Stimulated activated CD4-positive, alpha-beta T cell treated with anti-CD3 and anti-CD28 coated beads, Interleukin-2, amount 100 ng/mL, for 48 hours (primary cell): Measurements from ENCODE around the gene SNCAIP.

Experiments used
- DNase-seq, 2 donors: peaks; one replicate each; pipeline ENCODE4 v3.0.0-alpha.2; 2020

SNCAIP gene

DNA sequence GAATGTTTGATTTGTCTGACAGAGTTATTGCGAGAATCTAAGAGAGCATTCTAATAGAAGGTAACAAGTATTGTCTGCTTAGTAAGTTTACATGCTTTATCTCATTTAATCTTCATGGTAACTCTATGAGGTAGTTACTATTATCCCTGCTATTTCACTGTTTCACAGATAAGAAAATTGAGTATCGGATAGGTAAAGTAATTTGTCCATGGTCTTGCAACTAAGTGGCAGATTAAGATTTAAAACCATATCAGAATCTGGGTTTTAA is 118.2 kb downstream of the SNCAIP start:
- DNase-seq: no peak

DNA sequence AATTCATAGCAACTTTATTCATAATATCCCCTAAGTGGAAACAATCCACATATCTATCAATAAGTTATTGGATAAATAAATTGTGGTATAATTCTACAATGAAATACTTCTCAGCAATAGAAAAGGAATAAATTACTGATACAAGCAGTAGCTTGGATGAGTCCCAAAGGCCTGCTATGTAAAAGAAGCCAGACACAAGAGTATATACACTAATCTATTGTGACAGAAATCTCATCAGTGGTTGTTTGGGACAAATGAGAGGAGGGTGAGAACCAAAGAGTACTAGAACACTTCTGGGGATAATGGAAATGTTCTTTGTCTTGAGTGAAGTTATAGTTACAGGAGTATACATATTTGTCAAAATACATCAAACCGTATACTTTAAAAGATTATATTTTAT is 119.3 kb downstream of the SNCAIP start:
- DNase-seq: no peak

DNA sequence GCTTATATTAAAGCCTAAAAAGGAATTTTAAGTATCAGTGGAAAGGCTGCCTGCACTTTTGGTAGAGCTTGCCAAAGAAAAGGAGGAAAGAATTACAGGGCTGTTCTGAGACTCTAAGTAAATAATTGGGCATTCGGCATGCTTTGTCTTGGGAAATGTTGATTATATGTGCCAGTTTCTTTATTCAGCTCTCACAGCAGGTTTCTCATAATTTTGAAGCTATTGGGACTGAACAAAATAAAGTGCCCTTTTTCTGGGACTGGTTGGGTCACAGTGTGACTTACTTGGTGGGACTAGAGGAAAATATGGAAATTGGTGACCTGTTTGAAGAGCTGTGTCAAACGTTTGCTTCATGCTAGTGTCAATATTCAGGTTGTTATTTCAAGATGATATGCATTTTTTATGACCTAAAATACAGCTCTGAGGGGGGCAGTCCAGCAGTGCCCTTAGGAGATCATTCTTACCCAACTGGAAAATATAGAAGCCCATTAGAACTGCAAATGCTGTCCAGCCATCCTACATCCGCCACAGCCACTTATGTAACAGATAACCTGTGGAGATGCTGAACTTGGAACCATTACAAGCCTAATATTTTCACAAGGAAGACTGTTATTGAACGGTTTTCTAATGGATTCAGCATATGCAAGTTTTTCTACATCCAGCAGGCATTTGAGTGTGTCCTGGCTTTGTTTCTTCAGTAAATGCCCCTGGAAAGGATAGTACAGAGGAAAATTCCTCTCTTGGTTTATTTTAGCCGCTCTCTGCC is 122.4 kb downstream of the SNCAIP start:
- no peak for DNase-seq

DNA sequence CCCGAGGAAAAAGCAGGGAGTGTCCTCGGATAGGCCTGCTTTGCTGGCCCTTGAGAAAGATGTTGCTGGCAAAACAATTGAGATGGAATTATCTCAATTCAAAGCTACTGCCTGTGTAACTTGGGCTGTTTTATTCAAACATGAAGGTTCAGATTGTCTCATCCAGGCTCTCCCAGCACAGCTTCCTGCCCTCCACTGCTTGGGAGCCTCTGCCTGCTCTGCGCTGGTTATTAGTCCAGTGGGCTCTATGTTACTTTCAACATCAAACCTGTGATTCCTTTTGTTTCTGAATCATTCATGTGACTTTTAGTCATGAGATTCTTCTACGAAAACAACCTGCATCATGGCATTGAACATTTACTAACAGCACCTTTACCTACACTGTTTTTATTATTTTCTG is 123.2 kb downstream of the SNCAIP start:
- no peak for DNase-seq

DNA sequence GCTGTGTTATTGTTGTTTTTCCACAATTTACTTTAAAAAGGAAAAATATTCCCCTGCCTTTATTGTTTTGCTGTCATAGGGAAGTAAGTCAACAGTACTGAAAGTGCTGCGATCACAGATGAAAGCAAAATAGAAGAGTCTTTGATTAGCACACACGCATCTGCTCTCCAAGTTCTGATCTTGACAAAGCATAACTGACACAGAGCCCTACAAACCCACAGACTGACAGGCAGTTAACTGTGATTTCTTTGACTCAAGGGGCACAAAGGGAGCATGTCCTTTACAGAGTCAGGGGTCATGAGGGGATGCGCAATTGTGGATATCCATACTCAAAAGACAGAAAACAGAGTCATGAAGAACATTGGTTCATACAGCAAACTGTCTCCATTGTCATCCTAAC is 123.7 kb downstream of the SNCAIP start:
- DNase-seq: no peak

DNA sequence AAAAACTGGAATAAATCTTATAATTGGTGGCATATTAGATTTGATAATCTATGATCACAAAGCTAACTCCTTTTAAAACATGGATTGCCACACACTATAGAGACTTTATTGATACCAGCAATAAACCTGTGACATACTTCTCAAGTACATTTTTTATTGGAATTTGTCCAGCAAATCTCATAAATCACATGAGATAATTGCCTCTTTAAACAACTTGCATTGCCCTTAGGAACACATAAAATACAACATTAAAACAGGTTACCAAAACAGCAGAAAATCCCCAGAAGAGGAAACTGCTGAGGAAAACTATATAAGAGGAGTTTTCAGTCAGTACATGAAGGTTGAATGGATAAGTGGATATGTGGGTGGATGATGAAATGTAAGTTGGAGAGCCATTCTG is 124.6 kb downstream of the SNCAIP start:
- DNase-seq: no peak

DNA sequence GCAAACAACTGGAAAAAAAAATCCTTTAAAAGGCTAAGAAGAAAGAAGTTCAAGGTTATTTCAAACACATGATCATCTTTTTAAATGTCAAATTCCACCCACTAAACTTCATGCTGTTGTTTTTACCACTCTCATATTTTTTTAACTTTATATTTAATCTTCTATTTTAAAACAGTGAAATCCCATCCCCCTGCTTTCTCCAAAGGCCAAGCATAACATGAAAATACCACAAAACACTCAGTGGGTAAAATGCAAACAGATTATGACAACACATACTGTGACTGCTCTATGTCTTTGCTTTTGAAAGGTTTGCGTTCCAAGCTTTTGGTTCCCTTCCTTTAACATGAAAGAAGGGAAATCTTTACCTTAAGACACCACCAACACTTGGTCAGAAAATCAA is 127.6 kb downstream of the SNCAIP start:
- DNase-seq: no peak

DNA sequence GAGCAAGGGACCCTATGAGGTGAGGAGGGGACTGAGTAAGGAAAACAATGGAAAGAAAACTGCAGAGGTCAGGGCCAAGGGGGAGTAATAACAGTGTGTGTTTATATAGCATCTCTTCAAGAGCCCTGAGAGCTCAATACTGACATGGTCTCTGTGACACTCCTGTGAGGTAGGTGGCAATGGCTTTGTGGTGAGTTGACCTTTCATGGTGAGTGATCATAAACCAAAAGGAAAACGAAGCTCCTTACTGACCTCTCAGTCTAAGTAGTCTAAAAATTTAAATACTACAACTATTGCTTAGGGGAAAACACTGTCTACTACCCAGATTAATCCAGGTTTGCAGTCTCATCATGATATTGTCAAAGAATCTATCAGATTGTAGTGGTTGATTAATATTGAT is 130.9 kb downstream of the SNCAIP start:
- DNase-seq: no peak

DNA sequence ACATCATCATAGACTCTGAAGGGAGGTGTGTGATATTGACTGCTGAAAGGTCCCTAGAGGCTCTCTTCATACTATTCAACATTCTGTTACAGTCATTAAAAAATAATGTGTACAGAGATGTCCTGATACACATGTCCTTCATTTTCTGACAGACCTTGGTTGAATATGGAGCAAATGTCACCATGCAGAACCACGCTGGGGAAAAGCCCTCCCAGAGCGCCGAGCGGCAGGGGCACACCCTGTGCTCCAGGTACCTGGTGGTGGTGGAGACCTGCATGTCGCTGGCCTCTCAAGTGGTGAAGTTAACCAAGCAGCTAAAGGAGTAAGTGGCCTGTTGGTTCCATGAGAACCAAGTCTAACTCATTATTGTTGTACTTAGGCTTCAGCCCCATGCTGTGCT is 132.4 kb downstream of the SNCAIP start:
- DNase-seq: no peak

DNA sequence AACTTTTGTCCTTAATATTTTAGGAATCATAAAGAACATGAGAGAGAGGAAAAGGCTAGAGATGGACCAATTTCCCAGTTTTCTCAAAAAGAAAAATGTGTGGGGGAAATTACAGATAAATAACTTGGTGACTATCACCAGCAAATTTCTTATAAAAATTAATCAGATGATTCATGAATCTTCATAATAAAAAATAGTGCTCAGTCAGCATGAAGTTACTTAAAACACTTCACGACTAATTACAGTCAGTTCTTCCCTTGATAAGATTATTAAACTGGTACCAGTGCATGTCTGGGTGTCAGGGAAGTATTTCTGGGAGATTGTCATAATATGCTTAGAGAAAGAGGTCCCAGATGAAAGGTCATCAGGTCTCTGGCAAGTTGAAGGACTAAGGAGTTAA is 133.0 kb downstream of the SNCAIP start:
- DNase-seq: no peak

DNA sequence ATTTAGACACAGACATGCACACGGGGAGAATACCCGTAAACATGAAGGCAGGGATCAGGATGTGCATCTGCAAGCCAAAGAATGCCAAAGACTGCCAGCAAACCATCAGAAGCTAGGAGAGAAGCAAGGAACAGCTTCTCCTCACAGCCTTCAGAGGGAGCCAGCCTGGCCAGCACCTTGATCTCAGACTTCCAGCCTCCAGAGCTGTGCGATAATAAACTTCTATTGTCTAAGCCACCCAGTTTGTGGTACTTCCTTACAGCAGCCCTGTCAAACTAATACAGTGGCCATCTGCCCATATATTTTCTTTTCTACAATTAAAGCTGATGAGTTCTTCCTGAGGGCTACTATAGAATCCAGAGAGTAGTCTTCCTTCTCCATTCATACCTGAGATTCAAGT is 135.0 kb downstream of the SNCAIP start:
- DNase-seq: no peak

DNA sequence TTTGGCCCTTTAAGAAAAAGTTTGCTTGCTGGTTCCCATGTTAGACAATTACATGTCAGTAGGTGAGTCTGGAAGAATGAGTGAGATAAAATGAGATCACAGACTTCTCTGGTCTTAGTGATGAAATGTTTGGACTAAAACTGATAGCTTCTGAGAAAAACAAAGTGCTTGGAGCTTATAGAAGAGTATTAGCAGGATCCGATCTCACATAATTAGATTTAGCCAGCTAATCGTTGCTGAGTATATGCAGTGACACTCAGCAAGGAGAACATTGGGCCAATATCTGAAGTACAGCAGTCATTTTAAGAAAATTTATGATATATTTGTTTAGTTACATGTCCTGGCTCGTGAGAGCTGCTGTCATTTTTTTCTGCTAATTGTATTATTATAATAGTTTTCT is 135.8 kb downstream of the SNCAIP start:
- no peak for DNase-seq

DNA sequence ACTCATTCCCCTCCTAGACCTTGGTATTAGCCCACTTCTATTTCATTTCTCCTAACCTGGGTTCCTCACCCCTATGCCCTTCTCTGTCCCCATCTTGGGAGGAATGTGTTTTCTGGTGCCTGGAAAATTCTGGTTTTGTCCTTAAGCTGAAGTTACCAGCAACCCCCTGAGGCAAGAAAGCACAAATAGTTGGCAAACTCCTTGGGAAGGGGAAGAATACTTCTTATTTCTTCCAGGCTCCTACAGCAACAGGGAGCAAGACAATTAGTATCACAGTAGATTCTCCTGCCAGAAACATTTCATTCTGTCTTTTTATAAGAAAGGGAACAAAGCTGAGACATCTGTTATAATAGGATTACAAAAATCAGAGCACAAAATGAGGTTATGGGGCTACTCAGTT is 142.5 kb downstream of the SNCAIP start:
- no peak for DNase-seq

DNA sequence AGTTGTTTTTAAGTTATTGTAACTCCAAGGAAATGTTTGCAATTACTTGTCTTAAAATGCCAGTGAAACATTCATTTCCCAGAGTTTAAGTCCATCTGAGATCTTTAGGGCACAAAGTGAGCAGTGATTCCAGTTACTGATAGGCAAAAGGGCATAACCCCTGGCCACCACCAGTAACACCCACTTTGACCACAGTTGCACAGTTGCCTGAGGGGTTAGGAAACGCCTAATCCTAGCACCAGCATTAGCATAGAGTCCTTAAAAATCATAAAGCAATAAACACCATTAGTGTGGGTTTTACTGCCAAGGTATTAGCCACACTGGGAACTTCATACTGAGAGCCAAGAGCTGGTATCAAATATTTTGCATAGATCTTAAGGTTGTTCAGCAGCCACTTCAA is 143.9 kb downstream of the SNCAIP start:
- no peak for DNase-seq

DNA sequence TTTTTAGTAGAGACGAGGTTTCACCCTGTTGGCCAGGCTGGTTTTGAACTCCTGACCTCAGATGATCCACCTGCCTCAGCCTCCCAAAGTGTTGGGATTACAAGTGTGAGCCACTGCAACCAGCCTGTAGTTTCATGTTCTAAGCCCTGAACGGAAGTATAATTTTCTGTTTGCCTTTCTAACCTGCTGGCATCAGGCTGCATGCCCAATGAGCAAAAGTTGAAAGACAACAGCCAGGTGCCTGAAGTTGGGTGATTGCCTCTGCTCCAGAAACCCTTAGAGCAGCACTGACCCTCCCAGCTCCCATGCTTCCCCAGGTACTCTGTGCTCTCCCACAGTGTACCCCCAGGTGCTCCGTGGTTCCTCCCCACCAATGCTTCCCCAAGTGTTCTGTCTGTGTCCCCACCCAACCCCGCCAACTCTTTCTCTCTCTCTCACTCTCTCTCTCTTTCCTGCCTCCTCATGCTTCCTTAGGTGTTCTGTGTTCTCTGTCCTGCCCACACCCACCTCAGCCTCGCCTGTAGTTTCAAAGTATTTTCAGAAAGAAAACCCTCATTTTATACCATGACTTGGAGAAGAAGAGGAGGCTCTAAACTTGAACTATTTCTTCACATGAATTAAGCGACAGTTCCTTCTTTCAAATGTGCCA is 145.3 kb downstream of the SNCAIP start:
- DNase-seq: no peak

DNA sequence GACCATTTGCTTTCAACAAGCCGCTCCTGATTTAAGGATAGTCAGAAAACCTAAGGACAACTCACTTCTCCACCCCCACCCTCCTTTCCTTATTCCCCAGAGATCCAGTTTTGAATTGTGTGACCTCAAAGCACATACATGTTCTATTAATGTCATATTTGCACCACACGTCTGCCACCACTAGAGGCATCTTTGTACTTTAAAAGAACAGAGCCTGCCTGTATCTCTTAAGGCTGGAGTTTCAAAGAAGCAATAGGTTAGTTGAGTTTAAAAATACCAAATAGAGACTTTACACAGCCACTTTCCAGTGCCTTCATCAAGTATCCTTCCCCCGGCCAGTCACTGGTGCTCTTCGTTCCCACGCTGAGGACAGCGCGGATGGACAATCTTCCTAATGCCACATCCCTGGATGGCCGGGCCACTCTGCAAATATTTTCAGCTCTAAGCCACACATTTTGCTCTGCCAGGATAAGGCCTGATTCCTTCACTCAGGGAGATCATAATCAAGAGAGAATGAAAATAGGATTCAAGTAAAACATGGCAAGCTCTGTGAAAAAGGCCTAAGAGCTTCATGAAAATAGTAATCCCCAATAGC is 146.3 kb downstream of the SNCAIP start:
- no peak for DNase-seq

DNA sequence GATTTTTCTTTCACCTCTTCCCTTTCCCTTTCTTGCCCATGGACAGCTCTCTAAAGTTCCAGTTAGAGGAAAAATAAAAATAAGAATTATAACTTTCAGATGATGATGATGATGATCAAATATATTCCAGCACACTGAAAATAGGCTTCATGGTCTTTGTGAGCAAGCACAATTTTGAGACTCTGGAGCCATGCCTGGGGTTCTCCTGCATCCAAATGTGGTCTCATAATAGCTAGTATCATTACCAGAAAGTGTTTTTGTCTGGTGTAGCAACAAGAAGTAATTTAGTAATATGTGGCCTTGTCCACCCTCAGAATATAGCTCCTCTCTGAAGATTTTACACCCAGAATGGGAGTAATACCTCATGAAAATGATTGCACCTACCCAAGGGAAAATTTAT is 150.4 kb downstream of the SNCAIP start:
- DNase-seq: no peak

DNA sequence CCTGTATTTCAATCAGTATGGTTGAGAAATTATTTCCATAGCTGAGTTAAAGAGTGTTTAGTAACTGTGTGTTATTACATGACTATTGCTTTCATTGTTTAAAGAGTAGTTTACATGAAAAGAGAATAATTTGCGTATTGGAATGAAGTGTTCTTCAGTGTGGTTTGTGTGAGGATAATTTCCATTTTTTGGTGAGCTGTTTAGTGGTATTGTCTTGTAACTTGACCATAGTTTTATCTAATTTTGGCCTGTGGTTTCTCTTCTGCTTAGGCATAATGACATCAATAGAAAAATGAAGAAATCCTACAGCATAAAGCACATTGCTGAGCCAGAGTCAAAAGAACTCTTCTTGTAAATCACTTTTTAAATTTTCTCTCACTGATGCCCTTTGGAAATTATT is 151.2 kb downstream of the SNCAIP start:
- DNase-seq: no peak

DNA sequence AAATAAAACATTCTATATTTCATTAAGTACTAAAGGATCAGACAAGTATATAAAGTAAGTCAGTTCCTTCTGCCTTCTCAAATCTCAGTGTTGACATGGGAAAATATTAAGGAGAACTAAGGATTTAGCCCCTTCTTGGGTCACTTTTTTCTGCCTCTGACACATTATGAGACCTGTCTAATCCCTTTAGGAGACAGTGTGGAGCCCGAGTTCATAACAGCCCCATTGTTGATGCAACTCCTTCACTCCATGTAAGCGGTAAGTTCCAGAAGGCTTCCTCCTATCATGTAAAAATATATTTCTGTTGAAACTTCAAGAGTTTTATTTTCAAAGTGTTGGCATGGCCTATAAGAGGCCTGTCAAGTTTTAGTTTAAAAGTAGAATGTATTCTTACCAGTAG is 152.2 kb downstream of the SNCAIP start:
- DNase-seq: no peak

DNA sequence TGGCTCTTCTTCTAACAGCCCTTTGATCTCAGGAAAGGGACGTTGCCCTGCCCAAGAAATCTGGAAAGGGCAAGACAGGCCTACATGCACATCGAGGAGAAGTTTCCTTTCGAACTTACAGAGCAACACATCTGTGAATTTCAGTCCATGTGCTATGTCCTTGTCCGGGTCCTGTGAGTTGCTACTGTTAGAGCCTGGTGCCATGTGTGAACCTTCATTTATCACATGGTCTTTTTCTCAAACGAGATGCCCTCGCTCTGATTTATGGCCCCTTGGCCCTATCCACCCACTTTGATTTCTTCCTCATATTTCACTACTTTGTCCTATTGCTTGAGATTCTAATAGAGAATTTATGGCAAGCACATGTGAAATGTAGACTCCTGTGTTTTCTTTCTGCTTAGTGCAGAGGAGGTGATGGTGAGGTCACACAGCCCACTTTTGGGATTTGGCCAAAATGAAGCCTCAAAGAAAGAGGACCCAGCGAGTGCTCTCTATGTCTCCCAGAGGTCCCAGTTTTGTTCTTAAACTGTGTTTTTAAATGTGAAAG is 153.1 kb downstream of the SNCAIP start:
- no peak for DNase-seq

DNA sequence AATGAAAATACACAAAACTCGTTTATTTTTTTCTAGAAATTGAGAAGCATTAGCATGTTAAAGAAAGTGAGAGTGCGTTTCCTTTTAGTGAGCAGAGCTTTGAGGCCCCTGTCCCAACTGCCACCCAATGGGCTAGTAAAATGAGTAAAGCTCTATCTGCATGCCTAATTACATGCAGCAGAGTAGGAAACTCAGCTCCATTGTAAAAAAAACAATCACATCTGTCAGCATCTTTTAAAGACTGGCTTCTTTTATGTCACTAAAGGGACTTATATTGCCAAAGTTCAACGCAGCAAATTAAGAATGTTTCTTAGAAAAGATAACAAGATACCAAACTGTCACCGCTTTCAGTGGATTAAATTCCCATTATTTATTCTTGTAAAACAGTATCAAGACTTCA is 154.0 kb downstream of the SNCAIP start:
- DNase-seq: no peak

DNA sequence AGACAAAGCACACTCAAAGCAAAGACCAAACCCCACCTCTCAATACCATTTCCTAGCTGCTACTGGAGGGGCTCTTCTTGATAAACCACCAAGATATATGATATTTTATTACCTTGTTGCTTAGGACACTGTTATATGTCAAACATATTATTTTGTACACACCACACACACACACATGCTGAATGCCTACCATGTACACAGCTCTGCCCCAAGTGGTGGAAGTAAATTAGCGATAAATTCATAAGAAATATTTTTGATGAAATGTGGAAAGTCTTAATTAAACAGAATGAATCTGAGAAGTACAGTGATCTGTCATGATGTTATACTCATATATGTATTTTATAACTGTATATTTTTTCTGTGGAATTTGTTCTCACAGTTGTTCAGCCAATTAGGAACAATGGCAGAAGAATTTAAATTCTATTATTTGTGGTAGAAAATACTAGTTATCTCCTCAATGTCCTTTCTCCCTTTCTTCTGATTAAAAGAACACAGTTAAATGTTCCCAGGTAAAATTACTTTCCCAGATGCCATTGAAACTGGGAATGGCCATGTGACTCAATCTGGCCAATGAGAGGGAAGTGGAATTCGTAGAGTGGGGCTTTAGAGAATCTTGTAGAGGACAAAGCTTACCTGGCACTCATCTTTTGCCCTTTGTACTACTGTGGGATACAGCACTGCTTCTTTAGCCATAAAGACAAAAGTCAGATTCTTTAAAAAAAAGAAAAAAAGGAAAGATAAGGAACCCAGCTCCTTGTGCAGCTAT is 156.5 kb downstream of the SNCAIP start:
- no peak for DNase-seq

DNA sequence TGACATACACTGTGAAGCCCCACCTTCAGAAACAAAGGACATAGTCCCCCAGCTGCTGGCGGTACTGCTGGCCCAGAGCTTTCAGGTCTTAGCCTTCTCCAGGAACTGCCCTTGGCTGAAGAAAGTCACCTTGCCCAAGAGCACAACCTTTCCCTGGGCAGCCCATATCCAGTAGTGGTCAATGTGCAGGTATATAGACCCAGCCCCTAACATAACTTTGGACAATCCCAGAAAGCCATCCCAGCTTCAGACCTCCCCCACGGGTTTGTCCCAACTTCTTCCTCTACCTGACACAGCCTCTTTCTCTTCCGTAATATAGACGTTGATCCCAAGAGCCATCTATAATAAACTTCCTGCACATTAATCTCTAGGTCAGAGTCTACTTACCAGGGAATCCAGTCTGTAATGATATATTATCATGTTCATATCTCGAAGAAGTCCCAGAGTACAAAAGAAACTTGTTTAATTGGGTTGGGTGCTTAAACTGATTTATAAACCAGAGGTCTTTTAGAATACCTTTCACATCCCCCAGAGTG is 157.4 kb downstream of the SNCAIP start:
- no peak for DNase-seq

DNA sequence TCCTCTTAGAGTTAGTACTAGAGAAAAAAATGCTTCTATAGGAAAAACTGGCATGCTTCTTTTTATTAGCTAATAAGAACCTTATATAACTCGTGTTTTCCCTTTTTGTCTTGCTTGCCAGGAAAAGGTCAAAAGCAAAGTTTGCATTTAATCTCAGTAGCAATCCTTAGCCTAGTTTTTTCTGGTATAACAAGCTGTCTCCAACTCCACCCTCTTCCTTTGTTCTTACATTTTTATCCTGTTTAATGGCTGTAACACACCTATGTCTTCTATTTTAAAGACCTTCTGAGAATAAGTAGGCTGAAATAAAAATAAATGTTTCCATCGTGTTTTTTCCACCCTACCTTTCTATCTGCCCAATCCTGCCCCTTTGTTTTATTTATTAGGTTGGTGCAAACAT is 158.3 kb downstream of the SNCAIP start:
- DNase-seq: no peak
